Adrenal gland (tissue), 12 donors: Measurements from ENCODE around the gene HEATR5A. TPM values are rescaled to one million over a fixed set of nuclear protein-coding genes. Genes with fewer than 3 reads are reported as not detected.
A peak's percentile ranks its signal among the peaks of the same experiment; 100 is the strongest.

Experiments
- DNase-seq, 7 donors: peaks; one replicate each; pipeline ENCODE4 v3.0.0-alpha.2; 2019 to 2020
- H3K27ac ChIP-seq, 5 donors: fragments of 200-600 bp; sonication (generic) in 4 of 5; 1 replicate in 3 of 5; 2 replicates in 2 of 5; pipeline versions ENCODE4 v1.5.1 to v1.8.0; 2016 to 2020; ENCODE audit warnings: mild to moderate bottlenecking in 1 of 5
- H3K27me3 ChIP-seq: fragments of 200-600 bp; 2 replicates; pipeline ENCODE4 v1.8.0; 2021
- H3K36me3 ChIP-seq, 2 donors: fragments of 200-600 bp; replicated peaks in 1 of 2; 1 replicate in 1 of 2; 2 replicates in 1 of 2; pipeline versions ENCODE4 v1.5.1 to v1.8.0; 2018 to 2022
- H3K4me1 ChIP-seq, 2 donors: fragments of 200-600 bp; replicated peaks in 1 of 2; 1 replicate in 1 of 2; 2 replicates in 1 of 2; pipeline versions ENCODE4 v1.5.1 to v1.8.0; 2018 to 2021
- H3K4me3 ChIP-seq, 4 donors: fragments of 200-600 bp; sonication (generic) in 3 of 4; one replicate each; pipeline ENCODE4 v1.5.1; 2016 to 2018
- H3K9me3 ChIP-seq, 3 donors: fragments of 200-600 bp; sonication (generic) in 1 of 3; replicated peaks in 1 of 3; 1 replicate in 2 of 3; 2 replicates in 1 of 3; pipeline versions ENCODE4 v1.5.1 to v1.8.0; 2016 to 2021
- POLR2A ChIP-seq, 2 donors: fragments of 450-650 bp; IDR thresholded peaks; one replicate each; pipeline ENCODE4 v1.6.1; 2017; ENCODE audit warnings: antibody characterized with exemption in 2 of 2, mild to moderate bottlenecking in 2 of 2, moderate library complexity in 1 of 2
- WGBS, 4 donors: extraction: QIAGEN DNeasy Blood & Tissue Kit in 2 of 4; methylation state at CpG; one replicate each; pipeline versions ENCODE4 v1.1.5 to v1.1.7; 2013 to 2017; 5-methylcytosine and 5-hydroxymethylcytosine counted together
- intact Hi-C, 2 donors: fragments of 100-400 bp; cut with DNase I; formaldehyde crosslinking; loops; one replicate each; pipeline versions ENCODE4 v1.14.1 to v1.15.0; 2022 to 2023
- polyA plus RNA-seq, 3 donors: library from polyadenylated mRNA; stranded (reverse); fragments of 200-250 nt in 2 of 3; fragments of 350-450 nt in 1 of 3; fragmentation: Illumina TruSeq in 1 of 3; extraction: RNeasy Lipid Tissue Mini Kit (QIAGEN cat#74804) in 1 of 3; gene quantifications; one replicate each; pipeline ENCODE4 v1.2.3, GENCODE V29; 2013 to 2014
- total RNA-seq, 9 donors: library from RNA; depleted of rRNA in 4 of 9; stranded (reverse); fragments of >200 nt in 4 of 9; fragments of 120-200 nt in 1 of 9; fragmentation: NEBNext Ultra II Directional in 1 of 9; extraction: Animal tissue kit (Norgen Biotek cat#: 25700) in 1 of 9; gene quantifications; one replicate each; pipeline versions ENCODE4 v1.1.0 to v1.2.4, GENCODE V29; 2013 to 2023
- TF ChIP-seq, protein P1 (sequence below), 6 experiments: fragments of 450-650 bp in 4 of 6; fragments of 200-600 bp in 2 of 6; sonication (generic) in 1 of 6; IDR thresholded peaks; 1 replicate in 5 of 6; 2 replicates in 1 of 6; pipeline versions ENCODE4 v1.5.1 to v1.8.0; 2016 to 2021; ENCODE audit warnings: antibody characterized with exemption in 6 of 6, mild to moderate bottlenecking in 2 of 6, moderate library complexity in 1 of 6
- donor health status: healthy with polysubstance abuse.
- donor health status: Bipolar disorder and iron deficiency.
- donor health status: DM: yes; HTN: yes; CAD: no.
- donor health status: DM: no; HTN: no; CAD: no.
- donor health status: DM: no; HTN: no; CAD: no.
- donor health status: DM: yes; HTN: yes; CAD: no.

HEATR5A gene
- total and polyA plus RNA-seq, 12 donors, result 20.8 to 60.4 (median 40.1) TPM

DNA sequence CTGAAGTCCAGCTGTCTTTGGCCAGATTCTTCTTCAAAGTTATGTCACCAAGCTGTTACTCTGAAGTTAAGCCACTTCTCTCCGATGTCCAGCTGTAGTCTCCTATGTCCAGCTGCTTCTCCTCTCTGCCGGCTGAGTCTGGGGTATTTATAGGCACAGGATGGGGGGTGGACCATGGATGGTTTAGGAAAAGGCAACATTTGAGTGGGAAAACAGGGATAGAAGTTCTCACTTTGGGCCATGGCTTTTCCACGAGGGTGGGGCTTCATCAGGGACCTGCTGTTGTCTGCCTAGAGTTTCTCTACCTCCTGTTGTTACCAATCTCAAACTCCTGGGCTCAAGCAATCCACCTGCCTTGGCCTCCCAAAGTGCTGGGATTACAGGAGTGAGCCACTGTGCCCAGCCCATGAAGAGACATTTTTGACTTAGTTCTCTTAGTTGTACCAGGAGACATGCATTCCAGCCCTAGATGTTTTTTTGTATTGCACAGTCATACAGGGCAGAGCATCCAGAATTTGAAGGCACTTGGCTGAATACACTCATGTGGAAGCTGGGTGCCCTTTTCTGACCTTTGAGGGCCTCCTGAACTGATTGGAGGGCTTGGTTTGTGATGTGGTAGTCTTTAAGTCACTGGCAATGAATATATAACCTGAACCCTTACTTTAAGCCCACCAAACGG, 132.9 kb downstream of the HEATR5A start:
- Histone ChIP-seq H3K4me1 (no peaks in the 10 kb centered on the region), H3K9me3 (no peaks in the 10 kb centered on the region), H3K27me3 (no peaks in the 10 kb centered on the region), H3K27ac (no peak overlapping the region), H3K4me3 (no peak overlapping the region), H3K36me3 (no peaks in the 10 kb centered on the region)
- intact Hi-C loops, result no loop called here
- no peak for DNase-seq
- TF ChIP-seq, protein P1, sequence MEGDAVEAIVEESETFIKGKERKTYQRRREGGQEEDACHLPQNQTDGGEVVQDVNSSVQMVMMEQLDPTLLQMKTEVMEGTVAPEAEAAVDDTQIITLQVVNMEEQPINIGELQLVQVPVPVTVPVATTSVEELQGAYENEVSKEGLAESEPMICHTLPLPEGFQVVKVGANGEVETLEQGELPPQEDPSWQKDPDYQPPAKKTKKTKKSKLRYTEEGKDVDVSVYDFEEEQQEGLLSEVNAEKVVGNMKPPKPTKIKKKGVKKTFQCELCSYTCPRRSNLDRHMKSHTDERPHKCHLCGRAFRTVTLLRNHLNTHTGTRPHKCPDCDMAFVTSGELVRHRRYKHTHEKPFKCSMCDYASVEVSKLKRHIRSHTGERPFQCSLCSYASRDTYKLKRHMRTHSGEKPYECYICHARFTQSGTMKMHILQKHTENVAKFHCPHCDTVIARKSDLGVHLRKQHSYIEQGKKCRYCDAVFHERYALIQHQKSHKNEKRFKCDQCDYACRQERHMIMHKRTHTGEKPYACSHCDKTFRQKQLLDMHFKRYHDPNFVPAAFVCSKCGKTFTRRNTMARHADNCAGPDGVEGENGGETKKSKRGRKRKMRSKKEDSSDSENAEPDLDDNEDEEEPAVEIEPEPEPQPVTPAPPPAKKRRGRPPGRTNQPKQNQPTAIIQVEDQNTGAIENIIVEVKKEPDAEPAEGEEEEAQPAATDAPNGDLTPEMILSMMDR (IDR thresholded peaks at IDR 0.05), result no peak
- no peak for TF ChIP-seq POLR2A (IDR thresholded peaks at IDR 0.05)
- WGBS, 4 donors, result 90 to 92% (median 91%) methylated on average over 4 of the region's 4 CpGs

DNA sequence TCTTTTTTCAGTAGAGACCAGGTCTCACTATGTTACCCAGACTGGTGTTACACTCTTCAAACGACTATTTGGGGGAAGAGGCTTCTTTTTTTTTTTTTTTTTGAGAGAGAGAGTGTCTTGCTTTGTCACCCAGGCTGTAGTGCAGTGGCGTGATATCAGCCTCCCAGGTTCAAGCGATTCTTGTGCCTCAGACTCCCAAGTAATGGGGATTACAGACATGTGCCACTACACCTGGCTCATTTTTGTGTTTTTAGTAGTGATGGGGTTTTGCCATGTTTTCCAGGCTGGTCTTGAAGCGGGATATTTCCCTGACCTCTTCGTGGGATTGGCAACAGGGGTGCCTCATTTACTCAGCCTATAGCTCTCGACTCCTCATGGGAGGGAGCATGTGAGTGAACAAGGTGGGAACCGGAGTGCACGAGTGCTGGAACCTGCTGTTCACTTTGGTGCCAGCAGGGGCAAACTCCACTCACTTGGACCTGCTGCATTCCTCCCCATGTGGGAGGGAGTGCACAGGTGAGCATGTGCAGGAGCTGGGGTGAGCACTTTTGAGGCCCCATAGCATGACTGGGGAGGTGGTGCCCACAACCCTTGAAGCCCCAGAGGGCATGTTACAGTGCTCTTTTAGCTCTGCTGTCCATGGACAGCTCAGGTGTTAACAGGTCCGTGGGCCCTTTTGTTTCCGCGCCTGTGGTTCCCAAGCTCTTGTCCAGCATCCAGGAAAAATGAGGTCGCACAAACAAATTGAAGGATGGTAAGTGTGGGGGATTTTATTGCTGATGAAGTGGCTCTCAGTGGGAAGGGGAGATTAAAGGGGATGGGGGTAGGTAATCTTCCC, 133.7 kb downstream of the HEATR5A start:
- no peaks in the 10 kb centered on the region for H3K9me3 ChIP-seq
- H3K4me3 ChIP-seq, result no peak overlapping the region
- TF ChIP-seq, protein P1 (IDR thresholded peaks at IDR 0.05), result peak in 4 of 6 experiments; percentile 14 to 33 (median 24)
- TF ChIP-seq POLR2A (IDR thresholded peaks at IDR 0.05), result no peak
- intact Hi-C loops, result no loop called here
- no peaks in the 10 kb centered on the region for H3K4me1 ChIP-seq
- 86 to 92% (median 90%) methylated on average over 12 of the region's 12 CpGs for WGBS, 4 donors
- DNase-seq, result peak in 1 of 7 donors; percentile 14
- H3K36me3 ChIP-seq, result no peaks in the 10 kb centered on the region
- H3K27ac ChIP-seq, result no peak overlapping the region
- H3K27me3 ChIP-seq, result no peaks in the 10 kb centered on the region

DNA sequence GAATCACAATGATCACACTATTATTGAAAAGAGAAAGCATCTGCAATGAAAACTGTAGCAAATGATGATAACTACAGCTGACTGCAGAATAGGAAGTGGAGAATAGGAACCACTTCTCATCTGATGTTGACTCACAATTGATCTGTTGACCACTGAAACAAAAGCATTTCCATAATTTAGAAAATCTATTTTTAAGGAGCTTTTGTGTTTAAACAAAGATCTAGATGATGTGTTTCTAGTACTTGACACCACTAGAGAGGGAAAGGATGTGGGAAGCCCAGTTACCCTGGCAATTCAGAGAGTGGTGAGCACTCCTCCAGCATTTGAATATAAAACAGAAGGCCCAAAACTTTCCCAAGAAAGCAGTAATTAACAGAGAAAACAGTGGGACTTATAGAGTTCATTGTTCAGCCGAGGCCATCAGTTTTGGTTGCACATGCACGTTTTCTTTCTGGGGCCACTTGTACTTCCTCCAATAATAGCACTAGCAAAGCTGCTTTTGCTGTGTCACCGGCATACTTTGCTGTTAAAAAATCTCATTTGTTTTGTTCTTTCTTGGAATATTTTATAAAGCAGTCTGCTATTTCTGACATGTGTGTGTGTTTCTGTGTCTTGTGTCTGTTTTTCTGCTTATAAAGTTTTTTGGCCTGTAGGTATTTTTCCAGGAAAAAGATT, 136.6 kb downstream of the HEATR5A start:
- Histone ChIP-seq H3K4me1 (no peaks in the 10 kb centered on the region), H3K4me3 (no peak overlapping the region), H3K27ac (no peak overlapping the region), H3K27me3 (no peaks in the 10 kb centered on the region), H3K9me3 (peaks cover 0 to 3% (median 0%) of the 10 kb centered on the region in 3 donors), H3K36me3 (no peaks in the 10 kb centered on the region)
- no peak for DNase-seq
- 51 to 72% (median 52%) methylated on average over 3 of the region's 3 CpGs for WGBS, 4 donors
- TF ChIP-seq POLR2A (IDR thresholded peaks at IDR 0.05), result no peak
- TF ChIP-seq, protein P1 (IDR thresholded peaks at IDR 0.05), result no peak
- intact Hi-C loops, result no loop called here

DNA sequence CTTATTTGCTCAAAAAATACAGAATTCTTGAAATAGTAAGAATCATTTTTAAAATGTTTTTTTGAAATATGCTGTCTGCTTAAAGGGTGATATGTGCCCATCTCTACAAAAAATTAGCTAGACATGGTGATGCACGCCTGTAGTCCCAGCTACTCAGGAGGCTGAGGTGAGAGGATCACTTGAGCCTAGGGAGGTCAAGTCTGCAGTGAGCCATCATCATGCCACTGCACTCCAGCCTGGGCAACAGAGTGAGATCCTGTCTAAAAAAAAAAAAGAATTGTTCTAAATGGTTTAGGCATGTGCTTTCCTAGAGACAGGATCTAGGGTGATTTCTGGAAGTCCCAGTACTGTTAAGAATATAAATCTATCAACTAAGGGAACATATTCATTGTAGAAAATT, 137.2 kb downstream of the HEATR5A start:
- Histone ChIP-seq H3K4me1 (no peaks in the 10 kb centered on the region), H3K9me3 (peaks cover 0 to 6% (median 0%) of the 10 kb centered on the region in 3 donors), H3K36me3 (no peaks in the 10 kb centered on the region), H3K27me3 (no peaks in the 10 kb centered on the region), H3K27ac (no peak overlapping the region), H3K4me3 (no peak overlapping the region)
- DNase-seq, result no peak
- no peak for TF ChIP-seq POLR2A (IDR thresholded peaks at IDR 0.05)
- TF ChIP-seq, protein P1 (IDR thresholded peaks at IDR 0.05), result no peak
- WGBS, 4 donors, result 95 to 100% (median 100%) methylated on average over 1 of the region's 1 CpG
- intact Hi-C loops, result no loop called here
